NB4 (cell line): ENCODE measurements around the gene TIMM10B.

Experiments
- DNase-seq: peaks from one replicate; pipeline ENCODE4 v3.0.0; 2010; ENCODE audit warnings: low read depth
- H3K4me3 ChIP-seq: one replicate; pipeline ENCODE4 v1.5.1; 2011; ENCODE audit warnings: mild to moderate bottlenecking, low read depth, low read length, moderate library complexity
- CTCF ChIP-seq: IDR thresholded peaks from one replicate; pipeline ENCODE4 v1.5.1; 2012; ENCODE audit warnings: low read depth, low read length
- MAX ChIP-seq: IDR thresholded peaks from 2 replicates; pipeline ENCODE4 v1.6.1; 2011; ENCODE audit warnings: low read depth, low read length
- MYC ChIP-seq: IDR thresholded peaks from 2 replicates; pipeline ENCODE4 v1.6.1; 2011; ENCODE audit warnings: low read depth, low read length
- POLR2A ChIP-seq: IDR thresholded peaks from 2 replicates; pipeline ENCODE4 v1.6.1; 2011; ENCODE audit warnings: mild to moderate bottlenecking; ENCODE audit not compliant: insufficient read length; ENCODE audit errors: extremely low read depth

The TIMM10B gene

GRCh38 chr11:6452219-6452618 is 29.1 kb upstream of the TIMM10B start:
- no peak for TF ChIP-seq MAX
- no peak for TF ChIP-seq POLR2A
- no peak for TF ChIP-seq MYC
- no peak for TF ChIP-seq CTCF

GRCh38 chr11:6453152-6453551 is 28.1 kb upstream of the TIMM10B start:
- DNase-seq: no peak
- no peak overlapping the region for H3K4me3 ChIP-seq
- TF ChIP-seq POLR2A (no peak), CTCF (no peak)

More at GRCh38 chr11:6452219-6452618, 29.1 kb upstream of the TIMM10B start:
- no peak overlapping the region for H3K4me3 ChIP-seq
- DNase-seq: no peak

- DNase-seq: no peak
- no peak overlapping the region for H3K4me3 ChIP-seq
- TF ChIP-seq MAX (no peak), CTCF (no peak), POLR2A (no peak), MYC (no peak)
These were observed 26.2 kb upstream of the TIMM10B start for GRCh38 chr11:6455070-6455469.

GRCh38 chr11:6456361-6457073 is 24.8 kb upstream of the TIMM10B start:
- TF ChIP-seq MAX (no peak), MYC (no peak), POLR2A (no peak), CTCF (no peak)
- no peak overlapping the region for H3K4me3 ChIP-seq
- no peak for DNase-seq

- no peak for TF ChIP-seq MAX
- TF ChIP-seq MYC: no peak
- no peak for TF ChIP-seq POLR2A
- no peak for TF ChIP-seq CTCF
- DNase-seq: no peak
- H3K4me3 ChIP-seq: no peak overlapping the region
These were observed 23.6 kb upstream of the TIMM10B start for GRCh38 chr11:6457581-6458320.
